ENCODE data around the gene CC2D2B.
A peak's percentile ranks its signal among the peaks of the same experiment; 100 is the strongest.
"Not testable (repeated sequence)": the region's sequence is repeated elsewhere in the genome, so short reads cannot be mapped to it uniquely, and the experiment has no call there.

Gene CC2D2B

GRCh38 chr10:96023168-96023567 is 115.4 kb downstream of the CC2D2B start:
- DNase-seq (ENCODE audit: low spot score), result no peak

GRCh38 chr10:96025566-96025965 is 117.8 kb downstream of the CC2D2B start:
- peak; percentile 7 for DNase-seq (ENCODE audit: low spot score)

DNA sequence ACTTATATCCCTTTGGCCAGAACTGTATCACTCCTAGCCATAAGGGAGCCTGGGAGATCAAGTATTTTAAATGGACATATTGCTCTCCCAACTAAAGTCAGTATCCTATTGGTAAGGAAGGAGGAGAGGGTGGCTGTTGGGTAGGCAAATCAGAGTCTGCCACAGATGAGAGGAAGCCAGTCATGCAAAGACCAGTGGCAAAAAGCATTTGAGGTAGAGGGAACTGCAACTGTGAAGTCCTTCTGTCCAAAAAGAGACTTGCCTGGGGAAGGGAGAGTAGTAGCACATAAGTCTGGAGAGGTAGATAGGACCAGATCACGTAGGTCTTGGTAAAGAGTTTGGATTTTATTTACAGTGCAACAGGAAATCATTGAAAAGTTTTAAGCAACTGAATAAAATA is 126.8 kb downstream of the CC2D2B start:
- no peak for DNase-seq (ENCODE audit: low spot score)

GRCh38 chr10:96038476-96039387 is 131.0 kb downstream of the CC2D2B start:
- DNase-seq (ENCODE audit: low spot score), result no peak

DNA sequence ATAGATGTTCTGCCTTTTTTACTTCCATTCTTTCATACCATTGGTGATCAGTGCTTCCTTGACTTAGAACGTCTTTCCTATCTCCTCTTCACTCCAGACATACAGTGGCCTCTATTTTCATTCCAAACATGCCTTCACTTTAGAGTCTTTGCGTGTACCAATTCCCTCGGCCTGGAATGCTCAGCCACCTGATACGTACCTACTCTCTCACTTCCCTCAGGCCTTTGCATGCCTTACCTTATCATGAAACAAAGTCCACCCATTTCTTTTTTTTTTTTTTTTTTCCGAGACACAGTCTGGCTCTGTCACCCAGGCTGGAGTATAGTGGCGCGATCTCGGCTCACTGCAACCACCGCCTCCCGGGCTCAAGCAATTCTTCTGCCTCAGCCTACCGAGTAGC is 133.4 kb downstream of the CC2D2B start:
- no peak for DNase-seq (ENCODE audit: low spot score)

- DNase-seq (ENCODE audit: low spot score), result peak; percentile 83
Measured at GRCh38 chr10:96043033-96043892, 135.5 kb downstream of the CC2D2B start, which contains the start of gene CCNJ. CCNJ (plus strand) TSS chr10:96043583; CDS start chr10:96044394, 811 bp downstream.

DNA sequence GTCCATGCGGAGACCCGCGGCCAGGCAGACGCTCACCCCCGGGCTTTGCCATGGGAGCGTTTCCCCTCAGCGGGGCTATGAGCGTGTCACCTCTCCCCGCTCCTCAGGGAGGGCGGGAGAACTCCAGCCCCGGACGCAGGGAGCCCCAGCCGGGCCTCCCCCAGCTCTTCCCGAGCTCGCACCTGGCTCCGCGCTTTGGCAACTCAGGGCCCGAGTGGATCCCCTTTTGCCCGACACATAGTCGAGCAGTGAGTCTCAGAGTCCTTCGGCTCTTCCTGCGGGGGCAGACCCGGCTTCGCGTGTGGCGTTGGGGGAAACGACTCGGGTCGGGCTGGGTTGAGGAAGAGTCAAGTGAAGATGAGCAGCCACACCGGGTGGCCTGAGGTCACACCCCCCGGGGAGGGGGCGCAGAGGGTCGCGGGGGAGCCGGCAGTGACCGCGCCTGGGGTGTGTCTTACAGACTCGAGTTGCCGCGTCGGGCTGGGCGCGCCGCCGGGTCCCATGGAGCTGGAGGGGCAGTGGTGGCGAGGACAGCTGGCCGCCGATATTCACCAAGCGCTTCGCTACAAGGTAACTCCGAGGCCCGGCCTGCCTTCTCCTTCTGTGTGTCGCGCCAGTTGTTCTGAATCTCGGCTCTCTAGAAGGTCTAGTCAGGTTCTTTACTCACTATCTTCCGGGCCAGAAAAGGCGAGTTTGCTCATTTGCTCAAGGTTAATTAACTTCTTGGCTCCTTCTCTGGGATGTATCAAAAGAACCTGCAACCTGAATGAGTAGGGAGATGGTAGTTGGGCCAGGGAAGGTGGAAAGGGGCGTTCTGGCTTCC is 136.3 kb downstream of the CC2D2B start:
- DNase-seq (ENCODE audit: low spot score), result peak; percentile 42

GRCh38 chr10:96044736-96045135 is 137.0 kb downstream of the CC2D2B start:
- no peak for DNase-seq (ENCODE audit: low spot score)

GRCh38 chr10:96046546-96046945 is 138.8 kb downstream of the CC2D2B start:
- DNase-seq (ENCODE audit: low spot score), result no peak

- DNase-seq (ENCODE audit: low spot score), result no peak
Measured at GRCh38 chr10:96047004-96047649, 139.4 kb downstream of the CC2D2B start.

DNA sequence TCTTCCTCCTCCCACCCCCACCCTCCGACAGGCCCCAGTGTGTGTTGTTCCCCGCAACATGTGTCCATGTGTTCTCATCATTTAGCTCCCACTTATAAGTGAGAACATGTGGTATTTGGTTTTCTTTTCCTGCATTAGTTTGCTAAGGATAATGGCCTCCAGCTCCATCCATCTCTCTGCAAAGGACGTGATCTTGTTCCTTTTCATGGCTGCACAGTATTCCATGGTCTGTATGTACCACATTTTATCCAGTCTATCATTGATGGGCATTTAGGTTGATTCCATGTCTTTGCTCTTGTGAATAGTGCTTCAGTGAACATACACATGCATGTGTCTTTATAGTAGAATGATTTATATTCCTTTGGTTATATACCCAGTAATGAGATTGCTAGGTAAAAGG is 140.2 kb downstream of the CC2D2B start:
- not testable (repeated sequence) for DNase-seq (ENCODE audit: low spot score)

DNA sequence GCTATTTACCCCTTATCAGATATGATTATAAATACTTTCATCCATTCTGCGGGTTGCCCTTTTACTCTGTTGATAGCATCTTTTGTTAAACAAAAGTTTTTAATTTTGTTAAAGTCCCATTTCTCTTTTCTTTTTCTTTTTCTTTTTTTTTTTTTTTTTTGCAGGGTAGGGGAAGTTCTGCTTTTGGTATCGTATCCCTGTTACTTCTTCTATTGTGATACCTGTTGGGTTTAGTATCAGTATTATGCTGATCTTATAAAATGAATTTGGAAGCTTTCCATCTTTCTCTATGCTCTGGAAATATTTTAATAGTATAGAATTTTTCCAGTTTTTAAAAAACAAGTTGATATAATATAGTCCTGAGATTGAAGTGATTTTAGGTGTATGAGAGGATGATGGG is 141.6 kb downstream of the CC2D2B start:
- DNase-seq (ENCODE audit: low spot score), result no peak

- DNase-seq (ENCODE audit: low spot score), result no peak
Measured at GRCh38 chr10:96053985-96054384, 146.2 kb downstream of the CC2D2B start.

GRCh38 chr10:96056787-96057186 is 149.0 kb downstream of the CC2D2B start:
- no peak for DNase-seq (ENCODE audit: low spot score)

- no peak for DNase-seq (ENCODE audit: low spot score)
Measured at GRCh38 chr10:96061232-96061631, 153.5 kb downstream of the CC2D2B start.

DNA sequence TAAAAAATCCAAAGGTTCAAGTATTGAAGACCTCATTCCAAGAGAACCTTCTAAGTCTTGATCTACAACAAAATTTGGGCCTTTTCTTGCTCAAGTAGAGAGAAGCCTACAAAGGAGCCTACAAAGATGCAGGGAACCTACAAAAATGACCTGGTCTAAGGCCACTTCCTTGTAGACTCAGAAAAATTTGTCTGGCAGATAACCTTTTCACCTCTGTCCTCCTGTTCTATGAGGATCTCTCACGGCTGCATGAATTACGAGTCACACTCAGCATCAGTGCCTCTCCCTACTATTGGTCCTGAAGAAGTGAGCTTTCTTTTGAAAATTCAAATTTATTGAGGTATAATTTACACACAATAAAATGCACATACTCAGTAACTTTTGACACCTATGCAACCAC is 164.9 kb downstream of the CC2D2B start:
- no peak for DNase-seq (ENCODE audit: low spot score)

DNA sequence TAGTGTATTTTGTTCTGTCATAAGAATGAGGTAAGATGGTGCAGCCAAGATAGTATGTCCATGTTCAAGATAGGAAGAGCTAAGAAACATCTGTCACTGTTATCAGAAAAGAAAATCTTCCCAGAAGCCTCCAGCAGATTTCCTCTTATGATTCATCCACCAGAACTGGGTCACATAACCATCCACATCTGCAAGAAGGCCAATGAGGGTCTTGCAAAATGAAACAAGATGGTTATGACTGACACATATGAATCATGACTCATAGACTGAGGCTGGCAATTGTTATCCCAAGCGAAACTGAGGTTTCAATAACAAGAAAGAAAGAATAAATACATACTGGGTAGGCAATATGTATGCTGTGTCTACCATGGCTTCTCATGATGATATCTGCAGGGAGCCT is 165.9 kb downstream of the CC2D2B start:
- peak; percentile 89 for DNase-seq (ENCODE audit: low spot score)

- DNase-seq (ENCODE audit: low spot score), result no peak
Measured at GRCh38 chr10:96074776-96075175, 167.0 kb downstream of the CC2D2B start.

DNA sequence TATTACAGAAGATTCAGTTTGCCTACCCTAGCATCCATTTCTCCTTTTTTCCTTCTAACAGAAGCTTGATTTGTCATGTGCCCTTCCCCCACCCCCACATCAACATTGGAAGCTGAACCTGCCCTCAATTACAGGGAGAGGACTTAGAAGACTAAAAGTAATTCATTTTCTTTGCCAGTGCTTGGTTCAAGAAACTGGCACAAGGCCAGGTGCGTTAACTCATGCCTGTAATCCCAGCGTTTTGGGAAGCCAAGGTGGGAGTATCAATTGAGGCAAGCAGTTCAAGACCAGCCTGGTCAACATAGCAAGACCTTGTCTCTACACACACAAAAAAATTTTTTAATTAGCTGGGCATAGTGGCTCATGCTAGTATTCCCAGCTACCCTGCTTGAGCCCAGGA is 168.2 kb downstream of the CC2D2B start:
- no peak for DNase-seq (ENCODE audit: low spot score)

DNA sequence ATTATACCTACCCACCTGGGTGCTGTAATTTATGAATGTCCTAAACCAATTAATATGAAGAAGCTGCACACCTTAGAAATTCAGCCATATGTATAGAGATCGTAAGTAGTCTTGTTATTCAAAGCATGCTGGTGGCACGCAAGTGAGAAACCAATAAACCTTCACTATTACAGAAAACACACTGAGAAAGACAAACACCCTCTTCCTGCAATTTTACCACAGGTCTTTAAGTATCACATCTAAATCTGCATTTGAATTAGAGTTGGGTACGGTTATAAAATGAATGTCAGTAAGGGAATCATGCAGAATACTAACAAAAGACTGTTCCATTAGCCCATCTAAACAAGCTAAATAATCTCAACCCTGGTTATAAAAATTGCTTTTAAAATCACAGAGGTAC is 169.4 kb downstream of the CC2D2B start:
- DNase-seq (ENCODE audit: low spot score), result no peak

GRCh38 chr10:96082153-96082552 is 174.4 kb downstream of the CC2D2B start:
- no peak for DNase-seq (ENCODE audit: low spot score)

Measured in activated CD4-positive, alpha-beta T cell treated with anti-CD3 and anti-CD28 coated beads, Interleukin-2, Interleukin-4, amounts not matched to agents 100 ng/mL and 50 ng/mL, durations not matched to agents 16 hours and 8 hours (primary cell).